Measurements from ENCODE around the gene GRXCR2.
A peak's percentile ranks its signal among the peaks of the same experiment; 100 is the strongest.

GRXCR2 gene

GRCh38 chr5:145811834-145812625 lies 60.8 kb downstream of the GRXCR2 start:
- DNase-seq: peak; percentile 35
- peak; percentile 34 for TF ChIP-seq CTCF (IDR thresholded peaks at IDR 0.05; ENCODE audit: low read depth, low read length)

More at GRCh38 chr5:145811834-145812625, 60.8 kb downstream of the GRXCR2 start:
- Histone ChIP-seq H3K27ac (no peak overlapping the region), H3K4me3 (ENCODE audit: low read depth, low read length) (no peak overlapping the region), H3K36me3 (peaks cover 7% of the 10 kb centered on the region), H3K9me3 (ENCODE audit: severe bottlenecking) (no peaks in the 10 kb centered on the region), H3K27me3 (ENCODE audit: insufficient read depth, low read depth, severe bottlenecking) (no peaks in the 10 kb centered on the region)
